GM12801 (cell line): Measurements from ENCODE around the gene ING4.

Experiments used
- TF ChIP-seq, protein P1 (sequence below): IDR thresholded peaks from one replicate; pipeline ENCODE4 v1.5.1; 2011; ENCODE audit warnings: control low read depth; ENCODE audit not compliant: insufficient read length; ENCODE audit errors: extremely low read depth

Gene ING4

DNA sequence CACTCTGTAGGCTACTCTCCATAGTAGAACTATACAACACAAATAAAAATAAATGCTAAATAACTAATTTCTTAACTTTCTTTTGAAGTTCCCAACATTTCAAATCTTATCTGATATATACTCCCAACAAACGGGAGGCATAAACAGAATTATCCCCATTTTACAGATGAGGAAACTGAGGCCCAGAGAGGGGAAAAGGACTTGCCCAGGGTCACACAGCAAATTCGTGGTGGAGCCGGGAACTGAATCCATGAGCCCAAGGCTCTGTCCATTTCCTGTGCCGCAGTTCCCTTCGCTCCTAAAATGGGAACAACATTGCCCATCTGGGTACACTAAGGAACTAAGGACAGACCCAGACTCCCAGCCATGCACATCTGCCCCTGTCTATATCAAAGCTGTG lies 14.0 kb upstream of the ING4 start:
- TF ChIP-seq, protein P1, sequence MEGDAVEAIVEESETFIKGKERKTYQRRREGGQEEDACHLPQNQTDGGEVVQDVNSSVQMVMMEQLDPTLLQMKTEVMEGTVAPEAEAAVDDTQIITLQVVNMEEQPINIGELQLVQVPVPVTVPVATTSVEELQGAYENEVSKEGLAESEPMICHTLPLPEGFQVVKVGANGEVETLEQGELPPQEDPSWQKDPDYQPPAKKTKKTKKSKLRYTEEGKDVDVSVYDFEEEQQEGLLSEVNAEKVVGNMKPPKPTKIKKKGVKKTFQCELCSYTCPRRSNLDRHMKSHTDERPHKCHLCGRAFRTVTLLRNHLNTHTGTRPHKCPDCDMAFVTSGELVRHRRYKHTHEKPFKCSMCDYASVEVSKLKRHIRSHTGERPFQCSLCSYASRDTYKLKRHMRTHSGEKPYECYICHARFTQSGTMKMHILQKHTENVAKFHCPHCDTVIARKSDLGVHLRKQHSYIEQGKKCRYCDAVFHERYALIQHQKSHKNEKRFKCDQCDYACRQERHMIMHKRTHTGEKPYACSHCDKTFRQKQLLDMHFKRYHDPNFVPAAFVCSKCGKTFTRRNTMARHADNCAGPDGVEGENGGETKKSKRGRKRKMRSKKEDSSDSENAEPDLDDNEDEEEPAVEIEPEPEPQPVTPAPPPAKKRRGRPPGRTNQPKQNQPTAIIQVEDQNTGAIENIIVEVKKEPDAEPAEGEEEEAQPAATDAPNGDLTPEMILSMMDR: no peak

DNA sequence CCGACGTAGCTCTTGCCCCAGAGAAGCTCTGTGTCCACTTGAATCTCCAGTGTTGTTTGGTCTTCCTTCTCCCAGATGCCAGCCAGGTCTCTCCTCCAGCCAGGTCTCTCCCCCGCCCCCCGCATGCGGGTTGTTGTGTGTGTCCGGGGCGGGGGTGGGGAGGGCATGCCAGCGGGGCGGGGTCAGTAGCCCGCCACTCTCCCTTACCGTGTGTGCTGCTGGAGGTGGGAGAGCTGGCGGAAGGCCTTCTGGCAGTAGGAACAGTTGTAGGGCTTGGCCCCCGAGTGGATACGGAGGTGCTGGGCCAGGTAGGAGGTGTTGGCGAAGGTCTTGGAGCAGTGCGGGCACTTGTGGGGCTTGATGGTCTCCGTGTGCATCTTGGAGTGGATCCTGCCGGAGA lies 9.2 kb upstream of the ING4 start:
- TF ChIP-seq, protein P1: no peak

DNA sequence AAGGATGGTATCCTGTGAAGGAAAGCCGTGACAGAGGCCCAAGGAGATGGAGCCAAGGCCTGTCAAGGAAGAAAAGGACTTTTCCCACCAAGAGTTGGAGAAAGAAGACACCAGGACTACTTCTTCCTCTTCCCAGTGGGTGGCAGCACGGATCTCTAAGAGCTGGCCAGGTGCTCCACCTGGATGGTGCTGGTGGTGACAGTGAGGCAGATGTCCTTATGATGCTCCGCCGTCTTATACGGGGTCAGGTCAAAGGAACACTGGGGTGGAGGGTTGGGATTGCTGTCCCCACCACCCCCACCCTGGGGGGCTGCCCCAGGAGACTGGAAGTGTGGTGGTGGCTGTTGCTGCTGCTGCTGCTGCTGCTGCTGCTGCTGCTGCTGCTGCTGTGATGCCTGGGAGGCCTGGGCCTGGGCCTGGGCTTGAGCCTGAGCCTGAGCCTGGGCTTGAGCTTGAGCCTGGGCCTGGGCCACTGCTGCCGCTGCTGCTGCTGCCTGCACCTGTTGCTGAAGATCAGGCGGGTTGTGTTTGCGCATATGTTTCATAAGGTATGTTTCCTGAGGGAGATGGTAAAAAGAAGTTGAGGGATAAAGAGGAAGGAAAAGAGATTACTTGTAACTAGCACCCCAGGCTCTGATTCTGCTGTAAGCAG lies 4.8 kb upstream of the ING4 start:
- TF ChIP-seq, protein P1: no peak

DNA sequence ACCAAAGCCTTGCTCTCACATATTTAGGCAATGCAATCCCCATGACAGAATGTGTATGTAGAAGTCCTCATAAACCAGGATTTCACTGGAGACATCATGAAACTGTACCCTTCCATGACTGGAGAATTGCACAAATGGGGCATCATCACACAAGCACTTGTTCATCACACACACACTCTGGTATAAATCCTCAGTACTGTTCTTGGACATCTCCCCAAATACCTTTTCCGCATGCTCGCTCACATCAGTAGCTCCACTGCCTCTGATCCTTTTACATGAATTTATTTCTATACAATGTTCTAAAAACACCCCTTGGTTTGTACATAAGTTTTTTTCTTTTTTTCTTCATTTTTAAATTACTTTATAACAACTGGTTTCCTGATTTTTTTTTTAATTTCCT lies 3.3 kb upstream of the ING4 start:
- TF ChIP-seq, protein P1: no peak

DNA sequence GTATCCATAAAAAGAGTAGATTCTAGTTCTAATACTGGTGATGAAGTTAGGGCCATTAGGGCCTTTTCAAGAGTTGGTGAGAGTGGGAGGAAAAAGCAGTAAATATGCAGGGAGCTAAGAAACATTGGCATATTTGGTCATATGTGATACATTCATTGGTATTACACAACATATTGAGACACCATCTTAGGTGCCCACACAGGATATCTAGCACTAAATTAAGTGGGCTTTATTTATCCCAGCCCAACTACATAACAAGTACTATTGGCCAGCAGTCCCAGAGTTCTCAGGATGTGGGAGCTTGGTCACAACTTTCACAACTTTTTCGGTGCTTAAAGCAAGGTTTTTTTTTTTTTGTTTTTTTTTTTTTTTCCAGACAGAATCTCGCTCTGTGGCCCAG lies 2.0 kb upstream of the ING4 start:
- TF ChIP-seq, protein P1: no peak

DNA sequence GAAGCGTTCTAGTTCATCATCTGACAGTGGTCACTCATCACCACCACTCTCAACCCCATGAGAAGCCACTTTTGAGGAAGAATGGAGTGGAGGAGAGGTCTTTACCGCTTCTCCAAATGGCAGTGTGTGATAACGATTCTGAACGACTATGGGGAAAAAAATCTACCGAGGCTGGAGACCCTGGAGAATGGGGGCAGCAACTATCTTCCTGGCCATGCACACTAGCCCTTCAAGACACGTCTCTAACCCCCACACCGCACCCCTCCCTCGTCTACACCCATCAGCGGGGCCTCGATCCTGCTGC lies 365 bp downstream of the ING4 start:
- TF ChIP-seq, protein P1: no peak

DNA sequence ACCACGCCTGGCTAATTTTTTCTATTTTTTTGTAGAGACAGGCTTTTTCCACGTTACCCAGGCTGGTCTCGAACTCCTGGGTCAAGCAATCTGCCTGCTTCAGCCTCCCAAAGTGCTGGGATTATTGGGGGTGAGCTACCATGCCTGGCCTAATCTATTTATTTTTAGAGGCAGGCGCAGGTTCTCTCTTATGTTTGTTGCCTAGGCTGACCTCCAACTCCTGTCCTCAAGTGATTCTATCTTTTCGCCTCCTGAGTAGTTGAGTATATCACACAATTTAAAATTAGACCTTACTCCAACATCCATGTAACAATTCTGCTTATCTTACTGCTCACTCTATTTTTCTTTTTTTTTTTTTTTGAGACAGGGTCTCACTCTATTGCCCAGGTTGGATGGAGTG lies 8.9 kb downstream of the ING4 start:
- TF ChIP-seq, protein P1: no peak
